ENCODE measurements around the gene TBC1D21.

TBC1D21 gene

GRCh38 chr15:73873456-73873855, at the start of gene TBC1D21:
TSS of gene TBC1D21 (plus strand) at chr15:73873564. CDS start at chr15:73873710, 146 bp downstream.
- DNase-seq = no peak

GRCh38 chr15:73826711-73827251, 46.6 kb upstream of the TBC1D21 start:
- no peak for DNase-seq

GRCh38 chr15:73829523-73829922, 43.8 kb upstream of the TBC1D21 start:
- no peak for DNase-seq

GRCh38 chr15:73832657-73833056, 40.7 kb upstream of the TBC1D21 start:
- no peak for DNase-seq

GRCh38 chr15:73836845-73837244, 36.5 kb upstream of the TBC1D21 start:
- DNase-seq = no peak

- DNase-seq = peak; percentile 49
Observed at GRCh38 chr15:73838831-73839426, 34.4 kb upstream of the TBC1D21 start.

GRCh38 chr15:73839699-73840377, 33.5 kb upstream of the TBC1D21 start:
- no peak for DNase-seq

GRCh38 chr15:73840771-73841170, 32.6 kb upstream of the TBC1D21 start:
- no peak for DNase-seq

GRCh38 chr15:73841756-73842725, 31.3 kb upstream of the TBC1D21 start:
- DNase-seq = no peak

GRCh38 chr15:73843787-73844186, 29.6 kb upstream of the TBC1D21 start:
- no peak for DNase-seq

GRCh38 chr15:73844356-73844755, 29.0 kb upstream of the TBC1D21 start:
- no peak for DNase-seq

- no peak for DNase-seq
Observed at GRCh38 chr15:73845507-73845906, 27.9 kb upstream of the TBC1D21 start.

- DNase-seq = no peak
Observed at GRCh38 chr15:73845907-73846306, 27.5 kb upstream of the TBC1D21 start.

GRCh38 chr15:73849641-73850040, 23.7 kb upstream of the TBC1D21 start:
- no peak for DNase-seq

- DNase-seq = no peak
Observed at GRCh38 chr15:73850228-73850627, 23.1 kb upstream of the TBC1D21 start.

GRCh38 chr15:73851689-73852088, 21.7 kb upstream of the TBC1D21 start:
- no peak for DNase-seq

- no peak for DNase-seq
Observed at GRCh38 chr15:73852507-73852906, 20.9 kb upstream of the TBC1D21 start.

- no peak for DNase-seq
Observed at GRCh38 chr15:73854265-73854664, 19.1 kb upstream of the TBC1D21 start.

- DNase-seq = no peak
Observed at GRCh38 chr15:73856458-73857192, 16.7 kb upstream of the TBC1D21 start.

GRCh38 chr15:73857193-73857920, 16.0 kb upstream of the TBC1D21 start:
- DNase-seq = no peak

GRCh38 chr15:73858062-73858461, 15.3 kb upstream of the TBC1D21 start:
- no peak for DNase-seq

- DNase-seq = no peak
Observed at GRCh38 chr15:73862276-73862675, 11.1 kb upstream of the TBC1D21 start.
